ENCODE data around the gene CAND1.

Gene CAND1

GRCh38 chr12:67280572-67280971 is 11.4 kb downstream of the CAND1 start:
- DNase-seq (ENCODE audit: low spot score) = no peak

GRCh38 chr12:67284561-67284960 is 15.4 kb downstream of the CAND1 start:
- DNase-seq (ENCODE audit: low spot score) = no peak

- no peak for DNase-seq (ENCODE audit: low spot score)
These were observed 17.1 kb downstream of the CAND1 start for GRCh38 chr12:67286257-67286656.

- DNase-seq (ENCODE audit: low spot score) = no peak
These were observed 18.2 kb downstream of the CAND1 start for GRCh38 chr12:67287311-67287710.

- no peak for DNase-seq (ENCODE audit: low spot score)
These were observed 19.4 kb downstream of the CAND1 start for GRCh38 chr12:67288561-67288960.

GRCh38 chr12:67290378-67290777 is 21.2 kb downstream of the CAND1 start:
- no peak for DNase-seq (ENCODE audit: low spot score)

- no peak for DNase-seq (ENCODE audit: low spot score)
These were observed 30.4 kb downstream of the CAND1 start for GRCh38 chr12:67299526-67299925.

- no peak for DNase-seq (ENCODE audit: low spot score)
These were observed 30.8 kb downstream of the CAND1 start for GRCh38 chr12:67299926-67300325.

- DNase-seq (ENCODE audit: low spot score) = no peak
These were observed 33.0 kb downstream of the CAND1 start for GRCh38 chr12:67302162-67302561.

- no peak for DNase-seq (ENCODE audit: low spot score)
These were observed 36.4 kb downstream of the CAND1 start for GRCh38 chr12:67305544-67305943.

- DNase-seq (ENCODE audit: low spot score) = no peak
These were observed 37.6 kb downstream of the CAND1 start for GRCh38 chr12:67306712-67307111.

GRCh38 chr12:67315661-67316060 is 46.5 kb downstream of the CAND1 start:
- DNase-seq (ENCODE audit: low spot score) = no peak

- DNase-seq (ENCODE audit: low spot score) = no peak
These were observed 49.6 kb downstream of the CAND1 start for GRCh38 chr12:67318786-67319185.

- no peak for DNase-seq (ENCODE audit: low spot score)
These were observed 50.8 kb downstream of the CAND1 start for GRCh38 chr12:67319936-67320335.

- no peak for DNase-seq (ENCODE audit: low spot score)
These were observed 51.6 kb downstream of the CAND1 start for GRCh38 chr12:67320614-67321295.

GRCh38 chr12:67322580-67322979 is 53.4 kb downstream of the CAND1 start:
- no peak for DNase-seq (ENCODE audit: low spot score)

- DNase-seq (ENCODE audit: low spot score) = no peak
These were observed 53.8 kb downstream of the CAND1 start for GRCh38 chr12:67323007-67323406.

- no peak for DNase-seq (ENCODE audit: low spot score)
These were observed 57.5 kb downstream of the CAND1 start for GRCh38 chr12:67326637-67327036.

GRCh38 chr12:67327466-67327865 is 58.3 kb downstream of the CAND1 start:
- no peak for DNase-seq (ENCODE audit: low spot score)

- no peak for DNase-seq (ENCODE audit: low spot score)
These were observed 62.0 kb downstream of the CAND1 start for GRCh38 chr12:67331123-67331522.

- no peak for DNase-seq (ENCODE audit: low spot score)
These were observed 62.7 kb downstream of the CAND1 start for GRCh38 chr12:67331828-67332227.

- DNase-seq (ENCODE audit: low spot score) = no peak
These were observed 64.5 kb downstream of the CAND1 start for GRCh38 chr12:67333649-67334048.

GRCh38 chr12:67338426-67338825 is 69.3 kb downstream of the CAND1 start:
- DNase-seq (ENCODE audit: low spot score) = no peak

- no peak for DNase-seq (ENCODE audit: low spot score)
These were observed 70.4 kb downstream of the CAND1 start for GRCh38 chr12:67339530-67339929.
